HepG2 (cell line): Measurements from ENCODE around the gene RGL3. TPM values are rescaled to one million over a fixed set of nuclear protein-coding genes. Genes with fewer than 3 reads are reported as not detected.
A peak's percentile ranks its signal among the peaks of the same experiment; 100 is the strongest.

ENCODE experiments used
- ARID2 ChIP-seq: sonication (generic); formaldehyde crosslinking; IDR thresholded peaks from 2 replicates; pipeline ENCODE4 v1.8.1; 2022; ENCODE audit warnings: mild to moderate bottlenecking, missing genetic modification reagents, borderline replicate concordance
- EED ChIP-seq: sonication (generic); formaldehyde crosslinking; IDR thresholded peaks from 2 replicates; pipeline ENCODE4 v1.5.0; 2020; ENCODE audit warnings: mild to moderate bottlenecking, missing genetic modification reagents
- ELF3 ChIP-seq: IDR thresholded peaks from 2 replicates; pipeline ENCODE4 v1.6.1; 2016; ENCODE audit warnings: missing genetic modification reagents, missing compliant biosample characterization
- GATA4 ChIP-seq: sonication (generic); IDR thresholded peaks from 2 replicates; pipeline ENCODE4 v1.6.1; 2016; ENCODE audit warnings: antibody characterized with exemption, low read depth, borderline replicate concordance
- NFKB2 ChIP-seq: sonication (generic); formaldehyde crosslinking; IDR thresholded peaks from 2 replicates; pipeline ENCODE4 v1.4.0; 2020; ENCODE audit warnings: missing genetic modification reagents, borderline replicate concordance
- POLR2A ChIP-seq, 2 experiments: IDR thresholded peaks; 2 replicates each; pipeline ENCODE4 v1.6.1; 2011; ENCODE audit warnings: low read depth in 2 of 2, low read length in 2 of 2, mild to moderate bottlenecking in 1 of 2, moderate library complexity in 1 of 2; ENCODE audit not compliant: insufficient read depth in 1 of 2
- RAD51 ChIP-seq: fragments of 450-650 bp; IDR thresholded peaks from 2 replicates; pipeline ENCODE4 v1.6.1; 2016; ENCODE audit warnings: borderline replicate concordance
- ZNF224 ChIP-seq: sonication (generic); formaldehyde crosslinking; IDR thresholded peaks from 2 replicates; pipeline ENCODE4 v1.5.0; 2020; ENCODE audit warnings: mild to moderate bottlenecking, missing genetic modification reagents
- ZNF570 ChIP-seq: sonication (generic); formaldehyde crosslinking; IDR thresholded peaks from 2 replicates; pipeline ENCODE4 v1.4.0; 2020; ENCODE audit warnings: mild to moderate bottlenecking, missing genetic modification reagents, borderline replicate concordance
- ZNF598 ChIP-seq: sonication (generic); formaldehyde crosslinking; IDR thresholded peaks from 2 replicates; pipeline ENCODE4 v1.5.1; 2020; ENCODE audit warnings: mild to moderate bottlenecking, missing genetic modification reagents, borderline replicate concordance
- ZNF772 ChIP-seq: sonication (generic); formaldehyde crosslinking; IDR thresholded peaks from 2 replicates; pipeline ENCODE4 v1.5.0; 2020; ENCODE audit warnings: mild to moderate bottlenecking, missing genetic modification reagents
- polyA plus RNA-seq, 8 experiments: library from polyadenylated mRNA; depleted of rRNA in 3 of 8; stranded (reverse) in 7 of 8; unstranded in 1 of 8; fragments of >200 nt; fragmentation: Illumina TruSeq in 4 of 8; extraction: Trizol in 4 of 8; gene quantifications; 2 replicates each; pipeline versions ENCODE4 v1.2.1 to v1.2.3, GENCODE V29; 2011 to 2016; ENCODE audit warnings: low read depth in 4 of 8, missing spikeins in 1 of 8, mixed read lengths in 1 of 8; ENCODE audit not compliant: insufficient read depth in 1 of 8
- total RNA-seq, 5 experiments: library from RNA; depleted of rRNA; stranded (reverse); fragments of >200 nt; fragmentation: Illumina TruSeq; extraction: Trizol; gene quantifications; 2 replicates each; pipeline ENCODE4 v1.2.3, GENCODE V29; 2016; ENCODE audit warnings: low read depth in 1 of 5
- TF ChIP-seq, protein P1 (sequence below): sonication (generic); formaldehyde crosslinking; IDR thresholded peaks from 2 replicates; pipeline ENCODE4 v1.4.0; 2020; ENCODE audit warnings: missing genetic modification reagents
- TF ChIP-seq, protein P2 (sequence below): sonication (generic); formaldehyde crosslinking; IDR thresholded peaks from 2 replicates; pipeline ENCODE4 v1.5.1; 2020; ENCODE audit warnings: mild to moderate bottlenecking, moderate library complexity, missing genetic modification reagents
- TF ChIP-seq, protein P3 (sequence below): sonication (generic); formaldehyde crosslinking; IDR thresholded peaks from 2 replicates; pipeline ENCODE4 v1.5.0; 2020; ENCODE audit warnings: missing genetic modification reagents
- TF ChIP-seq, protein P4 (sequence below): sonication (generic); formaldehyde crosslinking; IDR thresholded peaks from 2 replicates; pipeline ENCODE4 v1.4.0; 2020; ENCODE audit warnings: missing genetic modification reagents
- TF ChIP-seq, protein P5 (sequence below): sonication (generic); formaldehyde crosslinking; IDR thresholded peaks from 2 replicates; pipeline ENCODE4 v1.9.0; 2021; ENCODE audit warnings: missing genetic modification reagents, borderline replicate concordance

RGL3 gene
- total and polyA plus RNA-seq, 2 of the 13 experiments (the other 11 are each of a cell fraction or from before 2014, with no cell fraction given) = 4.2 to 7.6 TPM

DNA sequence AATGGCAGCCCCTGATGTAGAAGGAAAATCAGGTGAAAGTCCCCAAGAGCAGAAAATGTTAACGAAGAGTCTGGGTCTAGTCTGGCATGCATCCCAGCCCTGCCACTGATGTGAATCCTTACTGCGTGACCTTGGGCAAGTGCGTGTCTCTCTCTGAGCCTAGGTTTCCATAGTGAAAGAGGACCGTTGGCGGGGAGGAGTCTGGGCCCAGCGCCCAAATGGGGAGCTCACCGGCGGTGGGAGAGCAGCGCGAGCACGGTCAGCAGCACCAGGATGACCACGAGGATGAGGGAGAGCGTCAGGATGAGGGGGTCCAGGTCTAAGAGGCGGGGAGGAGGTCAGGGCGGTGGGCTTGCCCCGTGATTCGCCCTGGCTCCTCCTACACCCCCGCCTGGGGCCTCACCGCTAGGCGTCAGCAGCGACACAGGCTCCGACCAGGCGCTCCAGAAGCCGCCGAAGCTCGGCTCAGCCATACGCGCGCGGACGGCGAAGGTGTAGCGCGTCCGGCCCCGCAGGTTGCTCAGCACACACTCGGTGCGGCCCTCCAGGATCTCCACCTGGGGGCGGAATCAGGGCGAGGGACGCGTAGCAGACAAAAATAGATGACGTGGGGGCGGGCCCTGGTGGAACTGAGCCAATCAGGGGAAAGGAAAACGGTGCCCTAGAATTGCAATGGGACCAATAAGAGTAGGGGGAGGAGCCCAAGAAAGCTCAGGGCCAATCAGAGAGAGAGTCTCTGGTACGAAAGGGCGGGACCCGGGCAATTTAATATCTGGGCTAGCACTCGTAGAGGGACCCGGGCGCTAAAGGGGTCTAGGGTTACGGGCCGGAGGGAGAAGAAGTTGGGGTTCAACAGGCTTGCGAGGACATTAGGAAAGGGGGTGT lies 38.2 kb downstream of the RGL3 start (continued):
- TF ChIP-seq, protein P1, sequence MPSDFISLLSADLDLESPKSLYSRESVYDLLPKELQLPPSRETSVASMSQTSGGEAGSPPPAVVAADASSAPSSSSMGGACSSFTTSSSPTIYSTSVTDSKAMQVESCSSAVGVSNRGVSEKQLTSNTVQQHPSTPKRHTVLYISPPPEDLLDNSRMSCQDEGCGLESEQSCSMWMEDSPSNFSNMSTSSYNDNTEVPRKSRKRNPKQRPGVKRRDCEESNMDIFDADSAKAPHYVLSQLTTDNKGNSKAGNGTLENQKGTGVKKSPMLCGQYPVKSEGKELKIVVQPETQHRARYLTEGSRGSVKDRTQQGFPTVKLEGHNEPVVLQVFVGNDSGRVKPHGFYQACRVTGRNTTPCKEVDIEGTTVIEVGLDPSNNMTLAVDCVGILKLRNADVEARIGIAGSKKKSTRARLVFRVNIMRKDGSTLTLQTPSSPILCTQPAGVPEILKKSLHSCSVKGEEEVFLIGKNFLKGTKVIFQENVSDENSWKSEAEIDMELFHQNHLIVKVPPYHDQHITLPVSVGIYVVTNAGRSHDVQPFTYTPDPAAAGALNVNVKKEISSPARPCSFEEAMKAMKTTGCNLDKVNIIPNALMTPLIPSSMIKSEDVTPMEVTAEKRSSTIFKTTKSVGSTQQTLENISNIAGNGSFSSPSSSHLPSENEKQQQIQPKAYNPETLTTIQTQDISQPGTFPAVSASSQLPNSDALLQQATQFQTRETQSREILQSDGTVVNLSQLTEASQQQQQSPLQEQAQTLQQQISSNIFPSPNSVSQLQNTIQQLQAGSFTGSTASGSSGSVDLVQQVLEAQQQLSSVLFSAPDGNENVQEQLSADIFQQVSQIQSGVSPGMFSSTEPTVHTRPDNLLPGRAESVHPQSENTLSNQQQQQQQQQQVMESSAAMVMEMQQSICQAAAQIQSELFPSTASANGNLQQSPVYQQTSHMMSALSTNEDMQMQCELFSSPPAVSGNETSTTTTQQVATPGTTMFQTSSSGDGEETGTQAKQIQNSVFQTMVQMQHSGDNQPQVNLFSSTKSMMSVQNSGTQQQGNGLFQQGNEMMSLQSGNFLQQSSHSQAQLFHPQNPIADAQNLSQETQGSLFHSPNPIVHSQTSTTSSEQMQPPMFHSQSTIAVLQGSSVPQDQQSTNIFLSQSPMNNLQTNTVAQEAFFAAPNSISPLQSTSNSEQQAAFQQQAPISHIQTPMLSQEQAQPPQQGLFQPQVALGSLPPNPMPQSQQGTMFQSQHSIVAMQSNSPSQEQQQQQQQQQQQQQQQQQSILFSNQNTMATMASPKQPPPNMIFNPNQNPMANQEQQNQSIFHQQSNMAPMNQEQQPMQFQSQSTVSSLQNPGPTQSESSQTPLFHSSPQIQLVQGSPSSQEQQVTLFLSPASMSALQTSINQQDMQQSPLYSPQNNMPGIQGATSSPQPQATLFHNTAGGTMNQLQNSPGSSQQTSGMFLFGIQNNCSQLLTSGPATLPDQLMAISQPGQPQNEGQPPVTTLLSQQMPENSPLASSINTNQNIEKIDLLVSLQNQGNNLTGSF (CRISPR knock-in tag) = no peak
- TF ChIP-seq EED (CRISPR knock-in tag) = no peak
- peak; percentile 63 to 85 for TF ChIP-seq POLR2A (IDR thresholded peaks at IDR 0.05; ENCODE audit: insufficient read depth in 1 of 2, low read depth in 2 of 2, low read length in 2 of 2)
- TF ChIP-seq ZNF772 (CRISPR knock-in tag) = 0 out of 2 replicates have a peak, but pooled peaks have one; percentile 38
- TF ChIP-seq, protein P2, sequence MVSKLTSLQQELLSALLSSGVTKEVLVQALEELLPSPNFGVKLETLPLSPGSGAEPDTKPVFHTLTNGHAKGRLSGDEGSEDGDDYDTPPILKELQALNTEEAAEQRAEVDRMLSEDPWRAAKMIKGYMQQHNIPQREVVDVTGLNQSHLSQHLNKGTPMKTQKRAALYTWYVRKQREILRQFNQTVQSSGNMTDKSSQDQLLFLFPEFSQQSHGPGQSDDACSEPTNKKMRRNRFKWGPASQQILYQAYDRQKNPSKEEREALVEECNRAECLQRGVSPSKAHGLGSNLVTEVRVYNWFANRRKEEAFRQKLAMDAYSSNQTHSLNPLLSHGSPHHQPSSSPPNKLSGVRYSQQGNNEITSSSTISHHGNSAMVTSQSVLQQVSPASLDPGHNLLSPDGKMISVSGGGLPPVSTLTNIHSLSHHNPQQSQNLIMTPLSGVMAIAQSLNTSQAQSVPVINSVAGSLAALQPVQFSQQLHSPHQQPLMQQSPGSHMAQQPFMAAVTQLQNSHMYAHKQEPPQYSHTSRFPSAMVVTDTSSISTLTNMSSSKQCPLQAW (CRISPR knock-in tag) = peak; percentile 93
- TF ChIP-seq, protein P3, sequence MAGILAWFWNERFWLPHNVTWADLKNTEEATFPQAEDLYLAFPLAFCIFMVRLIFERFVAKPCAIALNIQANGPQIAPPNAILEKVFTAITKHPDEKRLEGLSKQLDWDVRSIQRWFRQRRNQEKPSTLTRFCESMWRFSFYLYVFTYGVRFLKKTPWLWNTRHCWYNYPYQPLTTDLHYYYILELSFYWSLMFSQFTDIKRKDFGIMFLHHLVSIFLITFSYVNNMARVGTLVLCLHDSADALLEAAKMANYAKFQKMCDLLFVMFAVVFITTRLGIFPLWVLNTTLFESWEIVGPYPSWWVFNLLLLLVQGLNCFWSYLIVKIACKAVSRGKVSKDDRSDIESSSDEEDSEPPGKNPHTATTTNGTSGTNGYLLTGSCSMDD = no peak
- peak; percentile 64 for TF ChIP-seq ELF3 (CRISPR knock-in tag)
- TF ChIP-seq, protein P4, sequence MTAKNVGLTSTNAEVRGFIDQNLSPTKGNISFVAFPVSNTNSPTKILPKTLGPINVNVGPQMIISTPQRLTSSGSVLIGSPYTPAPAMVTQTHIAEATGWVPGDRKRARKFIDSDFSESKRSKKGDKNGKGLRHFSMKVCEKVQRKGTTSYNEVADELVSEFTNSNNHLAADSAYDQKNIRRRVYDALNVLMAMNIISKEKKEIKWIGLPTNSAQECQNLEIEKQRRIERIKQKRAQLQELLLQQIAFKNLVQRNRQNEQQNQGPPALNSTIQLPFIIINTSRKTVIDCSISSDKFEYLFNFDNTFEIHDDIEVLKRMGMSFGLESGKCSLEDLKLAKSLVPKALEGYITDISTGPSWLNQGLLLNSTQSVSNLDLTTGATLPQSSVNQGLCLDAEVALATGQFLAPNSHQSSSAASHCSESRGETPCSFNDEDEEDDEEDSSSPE (CRISPR knock-in tag) = peak; percentile 90
- 0 out of 2 replicates have a peak, but pooled peaks have one; percentile 68 for TF ChIP-seq ZNF224 (CRISPR knock-in tag)
- TF ChIP-seq, protein P5, sequence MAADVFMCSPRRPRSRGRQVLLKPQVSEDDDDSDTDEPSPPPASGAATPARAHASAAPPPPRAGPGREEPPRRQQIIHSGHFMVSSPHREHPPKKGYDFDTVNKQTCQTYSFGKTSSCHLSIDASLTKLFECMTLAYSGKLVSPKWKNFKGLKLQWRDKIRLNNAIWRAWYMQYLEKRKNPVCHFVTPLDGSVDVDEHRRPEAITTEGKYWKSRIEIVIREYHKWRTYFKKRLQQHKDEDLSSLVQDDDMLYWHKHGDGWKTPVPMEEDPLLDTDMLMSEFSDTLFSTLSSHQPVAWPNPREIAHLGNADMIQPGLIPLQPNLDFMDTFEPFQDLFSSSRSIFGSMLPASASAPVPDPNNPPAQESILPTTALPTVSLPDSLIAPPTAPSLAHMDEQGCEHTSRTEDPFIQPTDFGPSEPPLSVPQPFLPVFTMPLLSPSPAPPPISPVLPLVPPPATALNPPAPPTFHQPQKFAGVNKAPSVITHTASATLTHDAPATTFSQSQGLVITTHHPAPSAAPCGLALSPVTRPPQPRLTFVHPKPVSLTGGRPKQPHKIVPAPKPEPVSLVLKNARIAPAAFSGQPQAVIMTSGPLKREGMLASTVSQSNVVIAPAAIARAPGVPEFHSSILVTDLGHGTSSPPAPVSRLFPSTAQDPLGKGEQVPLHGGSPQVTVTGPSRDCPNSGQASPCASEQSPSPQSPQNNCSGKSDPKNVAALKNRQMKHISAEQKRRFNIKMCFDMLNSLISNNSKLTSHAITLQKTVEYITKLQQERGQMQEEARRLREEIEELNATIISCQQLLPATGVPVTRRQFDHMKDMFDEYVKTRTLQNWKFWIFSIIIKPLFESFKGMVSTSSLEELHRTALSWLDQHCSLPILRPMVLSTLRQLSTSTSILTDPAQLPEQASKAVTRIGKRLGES = no peak
- peak; percentile 82; the same call in 1 of the 2 replicates for TF ChIP-seq ZNF598 (CRISPR knock-in tag)
- peak; percentile 75; the same call in 1 of the 2 replicates for TF ChIP-seq ARID2 (CRISPR knock-in tag)
- no peak for TF ChIP-seq ZNF570 (CRISPR knock-in tag)
- TF ChIP-seq GATA4 = 0 out of 2 replicates have a peak, but pooled peaks have one; percentile 56
- no peak; the same call in 1 of the 2 replicates for TF ChIP-seq NFKB2 (CRISPR knock-in tag)
- no peak for TF ChIP-seq RAD51
